ENCODE measurements around the gene TRIO.

The TRIO gene

DNA sequence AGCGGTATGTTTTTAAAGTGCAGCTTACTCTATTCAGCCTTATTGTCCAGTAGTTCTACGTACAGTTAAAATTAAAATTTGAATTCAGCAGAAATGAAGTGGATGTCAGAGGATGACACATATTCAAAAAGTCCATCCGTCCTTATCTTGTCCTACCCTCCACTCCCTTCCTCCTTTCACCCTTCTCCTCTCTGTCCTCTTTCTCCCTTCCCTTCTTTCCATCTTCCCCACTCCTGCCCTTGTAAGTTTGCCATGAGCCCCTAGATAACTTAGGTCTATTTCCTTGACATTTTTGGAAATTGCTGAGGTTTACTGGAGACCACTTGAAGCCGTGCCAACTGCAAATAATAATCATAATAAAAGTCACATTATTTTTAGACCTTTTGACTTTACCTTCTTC is 67.6 kb downstream of the TRIO start:
- ChIA-PET CTCF (interaction anchor here (0.9 to 3.4 kb wide), 5 partner anchors 8 to 69 kb away, joined by 3 to 14 read pairs (median 4); no protein-coding TSS in a partner anchor), POLR2A (no interaction called here)
- DNase-seq (ENCODE audit: extremely low spot score), result no peak
- TF ChIP-seq, protein P1, sequence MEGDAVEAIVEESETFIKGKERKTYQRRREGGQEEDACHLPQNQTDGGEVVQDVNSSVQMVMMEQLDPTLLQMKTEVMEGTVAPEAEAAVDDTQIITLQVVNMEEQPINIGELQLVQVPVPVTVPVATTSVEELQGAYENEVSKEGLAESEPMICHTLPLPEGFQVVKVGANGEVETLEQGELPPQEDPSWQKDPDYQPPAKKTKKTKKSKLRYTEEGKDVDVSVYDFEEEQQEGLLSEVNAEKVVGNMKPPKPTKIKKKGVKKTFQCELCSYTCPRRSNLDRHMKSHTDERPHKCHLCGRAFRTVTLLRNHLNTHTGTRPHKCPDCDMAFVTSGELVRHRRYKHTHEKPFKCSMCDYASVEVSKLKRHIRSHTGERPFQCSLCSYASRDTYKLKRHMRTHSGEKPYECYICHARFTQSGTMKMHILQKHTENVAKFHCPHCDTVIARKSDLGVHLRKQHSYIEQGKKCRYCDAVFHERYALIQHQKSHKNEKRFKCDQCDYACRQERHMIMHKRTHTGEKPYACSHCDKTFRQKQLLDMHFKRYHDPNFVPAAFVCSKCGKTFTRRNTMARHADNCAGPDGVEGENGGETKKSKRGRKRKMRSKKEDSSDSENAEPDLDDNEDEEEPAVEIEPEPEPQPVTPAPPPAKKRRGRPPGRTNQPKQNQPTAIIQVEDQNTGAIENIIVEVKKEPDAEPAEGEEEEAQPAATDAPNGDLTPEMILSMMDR (IDR thresholded peaks at IDR 0.05; ENCODE audit: control extremely low read depth, extremely low read depth, low read depth, missing control alignments), result no peak

- POLR2A ChIA-PET, result no interaction called here
- DNase-seq (ENCODE audit: extremely low spot score), result peak; percentile 56
- CTCF ChIA-PET, result interaction anchor here (0.7 to 3.4 kb wide), 10 partner anchors 10 to 110 kb away, joined by 3 to 14 read pairs (median 4); no protein-coding TSS in a partner anchor
- TF ChIP-seq, protein P1 (IDR thresholded peaks at IDR 0.05; ENCODE audit: control extremely low read depth, extremely low read depth, low read depth, missing control alignments), result peak; percentile 14
Measured at GRCh38 chr5:14211818-14212803, 69.0 kb downstream of the TRIO start.

DNA sequence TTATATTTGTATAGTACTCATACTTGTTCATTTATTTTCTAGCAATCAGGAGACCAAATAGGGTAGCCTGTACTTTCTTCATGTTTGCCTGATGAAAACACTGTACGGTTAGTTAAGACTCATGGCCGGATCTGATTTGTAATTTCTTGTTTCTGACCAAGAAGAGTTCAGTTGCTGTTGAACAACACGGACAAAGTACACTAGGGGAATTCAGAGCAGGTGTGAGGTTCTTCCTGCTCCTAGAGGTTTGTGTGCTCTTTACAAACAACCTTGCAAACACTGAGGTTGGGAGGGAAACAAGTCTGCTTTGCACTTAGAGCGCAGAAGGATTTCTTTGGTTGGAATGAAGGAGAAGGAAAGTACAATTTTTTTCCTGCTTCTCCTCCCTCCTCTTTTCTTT is 69.7 kb downstream of the TRIO start:
- DNase-seq (ENCODE audit: extremely low spot score), result peak; percentile 53
- ChIA-PET POLR2A (no interaction called here), CTCF (interaction anchor here (0.7 to 3.4 kb wide), 10 partner anchors 8 to 111 kb away, joined by 3 to 14 read pairs (median 4); no protein-coding TSS in a partner anchor)
- TF ChIP-seq, protein P1 (IDR thresholded peaks at IDR 0.05; ENCODE audit: control extremely low read depth, extremely low read depth, low read depth, missing control alignments), result no peak

GRCh38 chr5:14213253-14213652 is 70.1 kb downstream of the TRIO start:
- DNase-seq (ENCODE audit: extremely low spot score), result no peak
- TF ChIP-seq, protein P1 (IDR thresholded peaks at IDR 0.05; ENCODE audit: control extremely low read depth, extremely low read depth, low read depth, missing control alignments), result no peak
- CTCF ChIA-PET, result interaction anchor here (0.8 to 1.6 kb wide), 7 partner anchors 8 to 100 kb away, joined by 3 to 8 read pairs (median 4); no protein-coding TSS in a partner anchor
- POLR2A ChIA-PET, result no interaction called here

GRCh38 chr5:14213813-14214585 is 70.9 kb downstream of the TRIO start:
- ChIA-PET POLR2A (no interaction called here), CTCF (interaction anchor here (0.8 to 2.2 kb wide), 9 partner anchors 9 to 111 kb away, joined by 3 to 8 read pairs (median 4); no protein-coding TSS in a partner anchor)
- no peak for DNase-seq (ENCODE audit: extremely low spot score)
- TF ChIP-seq, protein P1 (IDR thresholded peaks at IDR 0.05; ENCODE audit: control extremely low read depth, extremely low read depth, low read depth, missing control alignments), result no peak

DNA sequence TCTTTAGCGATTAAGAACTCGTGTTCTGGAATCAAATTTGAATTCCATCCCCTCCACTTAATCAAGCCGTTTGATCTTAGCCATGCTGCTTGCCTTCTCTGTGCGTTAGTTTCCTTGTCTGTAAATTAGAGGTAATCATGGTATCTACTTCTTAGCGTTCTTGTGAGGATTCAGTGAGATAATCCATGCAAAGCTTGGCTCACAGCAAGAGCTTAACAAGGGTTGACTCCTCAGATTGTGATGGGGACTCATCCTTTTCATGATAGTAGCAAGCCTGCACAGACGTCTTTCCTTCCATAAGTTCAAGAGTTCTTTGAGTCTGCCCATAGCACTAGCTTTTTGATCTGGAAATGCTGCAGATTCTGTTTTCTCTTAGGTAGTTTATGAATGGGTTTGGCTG is 72.8 kb downstream of the TRIO start:
- TF ChIP-seq, protein P1 (IDR thresholded peaks at IDR 0.05; ENCODE audit: control extremely low read depth, extremely low read depth, low read depth, missing control alignments), result no peak
- CTCF ChIA-PET, result interaction anchor here (0.8 to 4.0 kb wide), 5 partner anchors 11 to 56 kb away, joined by 3 to 16 read pairs (median 5); no protein-coding TSS in a partner anchor
- DNase-seq (ENCODE audit: extremely low spot score), result no peak
- POLR2A ChIA-PET, result interaction anchor here (0.7 kb wide), 1 partner anchor 10 kb away, joined by 3 read pairs; no protein-coding TSS in a partner anchor
